ENCODE results near the gene RTEL1.

Gene RTEL1

GRCh38 chr20:63744158-63744557 lies 86.0 kb downstream of the RTEL1 start:
- no peak for DNase-seq (ENCODE audit: low read depth)
- TF ChIP-seq CTCF (conservative IDR thresholded peaks at IDR 0.05; ENCODE audit: low read depth, low read length): no peak
- no peak overlapping the region for H3K4me3 ChIP-seq (ENCODE audit: low read depth, low read length)

- no peak overlapping the region for H3K4me3 ChIP-seq (ENCODE audit: low read depth, low read length)
- no peak for DNase-seq (ENCODE audit: low read depth)
- TF ChIP-seq CTCF (conservative IDR thresholded peaks at IDR 0.05; ENCODE audit: low read depth, low read length): no peak
Observed at GRCh38 chr20:63744574-63745423, 86.7 kb downstream of the RTEL1 start.

DNA sequence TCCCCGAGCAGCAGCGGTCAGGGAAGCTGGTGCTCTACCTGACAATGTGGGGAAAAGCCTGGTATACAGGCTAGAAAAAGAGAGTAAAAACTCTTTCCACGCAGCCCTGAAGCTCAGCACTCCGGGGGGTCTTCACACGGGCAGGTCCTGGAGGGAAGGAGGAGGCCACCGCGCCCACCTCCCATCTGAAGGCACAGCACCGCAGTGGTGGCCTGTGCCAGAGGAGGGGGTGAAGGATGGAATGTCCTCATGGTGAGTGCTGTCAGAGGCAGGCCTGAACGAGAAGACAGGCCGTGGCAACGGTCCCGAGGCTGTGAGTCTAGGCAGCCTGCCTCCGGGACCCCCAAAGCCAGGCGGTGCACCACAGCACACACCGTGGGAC lies 87.3 kb downstream of the RTEL1 start:
- no peak for TF ChIP-seq CTCF (conservative IDR thresholded peaks at IDR 0.05; ENCODE audit: low read depth, low read length)
- H3K4me3 ChIP-seq (ENCODE audit: low read depth, low read length): no peak overlapping the region
- no peak for DNase-seq (ENCODE audit: low read depth)

Data from choroid plexus epithelial cell (primary cell).